H1 (cell line): ENCODE measurements around the gene CHRNA3. TPM values are rescaled to one million over a fixed set of nuclear protein-coding genes. Genes with fewer than 3 reads are reported as not detected.

ENCODE experiments used
- CTCF ChIA-PET: fragments of 300-600 bp; sonication (Branson Sonifier 250); formaldehyde crosslinking; loops from one replicate; lab custom pipeline; 2021; ENCODE audit not compliant: partially characterized antibody; lab: Charles Lee
- POLR2A ChIA-PET: fragments of 300-600 bp; sonication (Branson Sonifier 250); formaldehyde crosslinking; loops from one replicate; lab custom pipeline; 2021; ENCODE audit warnings: inconsistent platforms; ENCODE audit not compliant: partially characterized antibody; lab: Charles Lee
- DNase-seq, 2 experiments: peaks; one replicate each; pipeline versions ENCODE4 v3.0.0 to v3.0.0-alpha.2; 2010 to 2022; ENCODE audit warnings: low spot score in 2 of 2, low read depth in 1 of 2, mixed read lengths in 1 of 2
- FAIRE-seq: peaks from 2 replicates; lab custom pipeline; 2011; peaks lifted over from hg19 to GRCh38; lab: Jason Lieb, UNC
- H2AFZ ChIP-seq: 2 replicates; pipeline ENCODE4 v1.8.1; 2012; ENCODE audit warnings: low read length, inconsistent platforms
- H2AK5ac ChIP-seq: 2 replicates; pipeline ENCODE4 v1.6.1; 2013; ENCODE audit warnings: low read depth, low read length
- H2BK120ac ChIP-seq: replicated peaks from 2 replicates; pipeline ENCODE3; 2013; ENCODE audit warnings: low read depth, low read length, inconsistent platforms
- H2BK12ac ChIP-seq: 2 replicates; pipeline ENCODE4 v1.6.1; 2013; ENCODE audit warnings: low read depth, low read length
- H2BK15ac ChIP-seq: 2 replicates; pipeline ENCODE4 v1.6.1; 2013; ENCODE audit warnings: low read length
- H2BK20ac ChIP-seq: 2 replicates; pipeline ENCODE4 v1.6.1; 2013; ENCODE audit warnings: low read length
- H2BK5ac ChIP-seq: 2 replicates; pipeline ENCODE4 v1.6.1; 2013; ENCODE audit warnings: low read depth, low read length
- H3K14ac ChIP-seq: 2 replicates; pipeline ENCODE4 v1.6.1; 2013; ENCODE audit warnings: inconsistent platforms; ENCODE audit not compliant: insufficient read length
- H3K18ac ChIP-seq: 2 replicates; pipeline ENCODE4 v1.6.1; 2013; ENCODE audit warnings: low read length; ENCODE audit errors: extremely low read depth
- H3K23ac ChIP-seq: 2 replicates; pipeline ENCODE4 v1.6.1; 2013; ENCODE audit warnings: inconsistent platforms; ENCODE audit not compliant: insufficient read length
- H3K23me2 ChIP-seq: 2 replicates; pipeline ENCODE4 v1.6.1; 2013; ENCODE audit warnings: low read depth, low read length
- H3K27ac ChIP-seq: 2 replicates; pipeline ENCODE4 v1.6.1; 2011; ENCODE audit warnings: low read depth, low read length, inconsistent platforms
- H3K27me3 ChIP-seq, 4 experiments: replicated peaks in 1 of 4; 1 replicate in 1 of 4; 2 replicates in 3 of 4; pipeline versions ENCODE4 v1.6.1 to v1.8.1; 2011 to 2013; ENCODE audit warnings: low read length in 3 of 4, mild to moderate bottlenecking in 3 of 4, inconsistent platforms in 2 of 4, mixed read lengths in 2 of 4, moderate library complexity in 1 of 4; ENCODE audit not compliant: control insufficient read depth in 3 of 4, insufficient read depth in 3 of 4; ENCODE audit errors: extremely low read depth in 1 of 4
- H3K36me3 ChIP-seq, 4 experiments: 2 replicates each; pipeline versions ENCODE4 v1.6.1 to v1.8.1; 2011 to 2013; ENCODE audit warnings: mild to moderate bottlenecking in 4 of 4, low read length in 3 of 4, moderate library complexity in 2 of 4, control low read depth in 1 of 4, inconsistent platforms in 1 of 4; ENCODE audit not compliant: insufficient read depth in 4 of 4, control insufficient read depth in 2 of 4
- H3K4ac ChIP-seq: replicated peaks from 2 replicates; pipeline ENCODE3; 2013; ENCODE audit warnings: low read length, low read depth, mixed read lengths, inconsistent platforms; ENCODE audit not compliant: insufficient read length
- H3K4me1 ChIP-seq, 4 experiments: replicated peaks in 1 of 4; 1 replicate in 1 of 4; 2 replicates in 3 of 4; pipeline versions ENCODE4 v1.6.1 to v1.8.1; 2011 to 2013; ENCODE audit warnings: low read length in 3 of 4, inconsistent platforms in 2 of 4, mixed read lengths in 1 of 4; ENCODE audit not compliant: insufficient read depth in 4 of 4, control insufficient read depth in 3 of 4
- H3K4me2 ChIP-seq, 2 experiments: 2 replicates each; pipeline versions ENCODE4 v1.6.1 to v1.8.1; 2011 to 2013; ENCODE audit warnings: low read depth in 2 of 2, low read length in 2 of 2, control low read depth in 1 of 2, inconsistent platforms in 1 of 2, mild to moderate bottlenecking in 1 of 2; ENCODE audit not compliant: insufficient read depth in 1 of 2
- H3K4me3 ChIP-seq, 4 experiments: fragments of 200-600, 300-600 bp in 1 of 4; sonication (generic), shearing (Covaris generic), sonication (Bioruptor Twin) in 1 of 4; 2 replicates each; pipeline versions ENCODE4 v1.5.1 to v1.8.1; 2011 to 2016; ENCODE audit warnings: low read length in 4 of 4, low read depth in 3 of 4, control low read depth in 2 of 4, inconsistent platforms in 2 of 4, mild to moderate bottlenecking in 2 of 4, mixed read lengths in 1 of 4, moderate library complexity in 1 of 4; ENCODE audit not compliant: insufficient read depth in 2 of 4; ENCODE audit errors: extremely low read depth in 1 of 4
- H3K56ac ChIP-seq: replicated peaks from 2 replicates; pipeline ENCODE3; 2013; ENCODE audit warnings: low read depth, mild to moderate bottlenecking, mixed read lengths, low read length, inconsistent platforms; ENCODE audit not compliant: insufficient read length
- H3K79me1 ChIP-seq: 2 replicates; pipeline ENCODE4 v1.6.1; 2013; ENCODE audit warnings: low read depth, low read length, control low read depth
- H3K79me2 ChIP-seq, 2 experiments: 2 replicates each; pipeline versions ENCODE4 v1.6.1 to v1.8.1; 2012 to 2013; ENCODE audit warnings: low read length in 2 of 2, mild to moderate bottlenecking in 2 of 2, inconsistent platforms in 1 of 2; ENCODE audit not compliant: insufficient read depth in 2 of 2, control insufficient read depth in 1 of 2
- H3K9ac ChIP-seq, 4 experiments: replicated peaks in 1 of 4; 1 replicate in 1 of 4; 2 replicates in 3 of 4; pipeline versions ENCODE4 v1.6.1 to v1.8.1; 2011 to 2013; ENCODE audit warnings: low read depth in 3 of 4, low read length in 3 of 4, control low read depth in 2 of 4, mild to moderate bottlenecking in 2 of 4, moderate library complexity in 2 of 4, inconsistent platforms in 1 of 4; ENCODE audit errors: extremely low read depth in 1 of 4
- H3K9me3 ChIP-seq, 2 experiments: 2 replicates each; pipeline versions ENCODE4 v1.6.1 to v1.8.1; 2012 to 2013; ENCODE audit warnings: mild to moderate bottlenecking in 2 of 2, moderate library complexity in 2 of 2, control low read depth in 1 of 2, inconsistent platforms in 1 of 2, low read depth in 1 of 2, low read length in 1 of 2, mixed read lengths in 1 of 2; ENCODE audit not compliant: insufficient read depth in 2 of 2
- H4K20me1 ChIP-seq, 2 experiments: replicated peaks in 1 of 2; 2 replicates each; pipeline versions ENCODE3 to v1.8.1; 2011 to 2013; ENCODE audit warnings: inconsistent platforms in 2 of 2, low read length in 2 of 2, mild to moderate bottlenecking in 1 of 2; ENCODE audit not compliant: insufficient read depth in 2 of 2, control insufficient read depth in 1 of 2
- H4K5ac ChIP-seq: 2 replicates; pipeline ENCODE4 v1.6.1; 2013; ENCODE audit warnings: low read length, low read depth, mixed read lengths, inconsistent platforms; ENCODE audit not compliant: insufficient read length
- H4K8ac ChIP-seq: 2 replicates; pipeline ENCODE4 v1.8.0; 2013; ENCODE audit warnings: mild to moderate bottlenecking, moderate library complexity, low read length, inconsistent platforms; ENCODE audit not compliant: insufficient read depth; ENCODE audit errors: extremely low read depth
- H4K91ac ChIP-seq: replicated peaks from 2 replicates; pipeline ENCODE3; 2013; ENCODE audit warnings: low read length, mixed read lengths, inconsistent platforms; ENCODE audit not compliant: insufficient read length
- CEBPB ChIP-seq: IDR thresholded peaks from 2 replicates; pipeline ENCODE4 v1.6.1; 2012; ENCODE audit warnings: low read depth, low read length
- CREB1 ChIP-seq: IDR thresholded peaks from 2 replicates; pipeline ENCODE4 v1.6.1; 2012; ENCODE audit warnings: inconsistent platforms
- CTCF ChIP-seq, 3 experiments: IDR thresholded peaks; 1 replicate in 2 of 3; 2 replicates in 1 of 3; pipeline versions ENCODE4 v1.5.1 to v1.6.1; 2011; ENCODE audit warnings: low read length in 3 of 3, mild to moderate bottlenecking in 3 of 3, inconsistent platforms in 2 of 3, low read depth in 1 of 3, moderate library complexity in 1 of 3; ENCODE audit not compliant: insufficient read depth in 1 of 3; ENCODE audit errors: control extremely low read depth in 1 of 3
- E2F6 ChIP-seq: IDR thresholded peaks from 2 replicates; pipeline ENCODE4 v1.6.1; 2012; ENCODE audit warnings: inconsistent platforms
- EGR1 ChIP-seq: IDR thresholded peaks from 2 replicates; pipeline ENCODE4 v1.6.1; 2011; ENCODE audit warnings: low read depth, low read length, borderline replicate concordance
- EZH2 ChIP-seq: fragments of 200-600 bp; sonication (generic); IDR thresholded peaks from 2 replicates; pipeline ENCODE4 v1.7.1; 2012; ENCODE audit warnings: low read depth, mild to moderate bottlenecking, moderate library complexity, low read length, inconsistent platforms; ENCODE audit not compliant: severe bottlenecking
- MAFK ChIP-seq: IDR thresholded peaks from 2 replicates; pipeline ENCODE4 v1.6.1; 2012; ENCODE audit warnings: low read depth, mild to moderate bottlenecking, improper control_type of control experiment, low read length
- POLR2AphosphoS5 ChIP-seq: IDR thresholded peaks from 2 replicates; pipeline ENCODE4 v1.6.1; 2011; ENCODE audit warnings: low read depth, low read length
- SP1 ChIP-seq: IDR thresholded peaks from 2 replicates; pipeline ENCODE4 v1.6.1; 2011; ENCODE audit warnings: low read depth, low read length
- SP4 ChIP-seq: IDR thresholded peaks from 2 replicates; pipeline ENCODE4 v1.6.1; 2012; ENCODE audit warnings: low read length, inconsistent platforms
- SRF ChIP-seq: IDR thresholded peaks from 2 replicates; pipeline ENCODE4 v1.6.1; 2011; ENCODE audit warnings: mild to moderate bottlenecking, low read depth, low read length, moderate library complexity
- TEAD4 ChIP-seq: IDR thresholded peaks from 2 replicates; pipeline ENCODE4 v1.6.1; 2012; ENCODE audit warnings: low read depth, low read length, inconsistent platforms, mixed read lengths
- WGBS, 2 experiments: shearing (Covaris generic) in 1 of 2; methylation state at CpG; one replicate each; pipeline versions ENCODE4 v1.1.6 to v1.1.7; 2013 to 2015; ENCODE audit warnings: low lambda C conversion rate in 2 of 2, mixed read lengths in 2 of 2, inconsistent platforms in 1 of 2, low coverage in 1 of 2, missing lambda C conversion rate in 1 of 2; ENCODE audit not compliant: insufficient replicate concordance in 2 of 2, insufficient coverage in 1 of 2, insufficient read length in 1 of 2; ENCODE audit errors: extremely low coverage in 1 of 2, missing lambda C conversion rate in 1 of 2; 5-methylcytosine and 5-hydroxymethylcytosine counted together
- polyA plus RNA-seq, 7 experiments: library from polyadenylated mRNA; depleted of rRNA in 3 of 7; stranded (reverse) in 5 of 7; unstranded in 2 of 7; fragments of >200 nt in 5 of 7; fragments of 200-250 nt in 2 of 7; gene quantifications; 1 replicate in 5 of 7; 2 replicates in 1 of 7; 4 replicates in 1 of 7; pipeline versions ENCODE4 v1.2.1 to v1.2.3, GENCODE V29; 2011 to 2013; ENCODE audit warnings: missing spikeins in 2 of 7, mixed read lengths in 2 of 7
- total RNA-seq: library from RNA; stranded (reverse); fragmentation: NEBNext Ultra II Directional; extraction: Animal tissue kit (Norgen Biotek cat#: 25700); gene quantifications from 2 replicates; pipeline ENCODE4 v1.2.1, GENCODE V29; 2021

CHRNA3 gene
- total and polyA plus RNA-seq, 2 of the 8 experiments (the other 6 are each of a cell fraction or from before 2014, with no cell fraction given), result 2.1 to 4.7 TPM

GRCh38 chr15:78598348-78598747 is 22.4 kb downstream of the CHRNA3 start:
- no peak overlapping the region for H2BK120ac ChIP-seq
- CTCF ChIA-PET, result interaction anchor here (1.0 to 1.9 kb wide), 3 partner anchors 20 to 153 kb away, joined by 3 to 5 read pairs (median 3); no protein-coding TSS in a partner anchor

More at GRCh38 chr15:78598348-78598747, 22.4 kb downstream of the CHRNA3 start:
- no peak overlapping the region for H3K4me3 ChIP-seq
- H3K36me3 ChIP-seq, result peaks cover 0 to 9% (median under 1%) of the 10 kb centered on the region in 4 experiments; a peak in 3 of 8 replicates
- no peak overlapping the region for H3K18ac ChIP-seq
- TF ChIP-seq SP4 (no peak), CEBPB (no peak), EGR1 (no peak), SRF (no peak), POLR2AphosphoS5 (no peak), EZH2 (no peak), MAFK (no peak), E2F6 (no peak), CTCF (IDR thresholded peaks at IDR 0.05; ENCODE audit: control extremely low read depth in 1 of 3, insufficient read depth in 1 of 3, low read depth in 1 of 3, low read length in 3 of 3) (no peak), CREB1 (no peak), SP1 (no peak), TEAD4 (no peak)
- TF ChIP-seq, all 59 proteins: peak for 0
- no peak overlapping the region for H4K5ac ChIP-seq
- no peak overlapping the region for H4K8ac ChIP-seq
- H2BK5ac ChIP-seq, result no peak overlapping the region
- no peak overlapping the region for H4K91ac ChIP-seq
- H3K23me2 ChIP-seq, result no peaks in the 10 kb centered on the region
- H3K27ac ChIP-seq, result no peak overlapping the region
- no peak overlapping the region for H2BK15ac ChIP-seq
- no peak overlapping the region for H3K9ac ChIP-seq
- no peak overlapping the region for H3K14ac ChIP-seq
- H2AK5ac ChIP-seq, result no peak overlapping the region
- H3K4me2 ChIP-seq, result no peak overlapping the region
- no peaks in the 10 kb centered on the region for H4K20me1 ChIP-seq
- WGBS, 2 experiments, result 90% methylated on average over 3 of the region's 3 CpGs; no CpG with 5 or more reads in 1 of the 2 experiments
- H2BK12ac ChIP-seq, result no peak overlapping the region
- no peaks in the 10 kb centered on the region for H3K4me1 ChIP-seq
- H3K79me1 ChIP-seq, result no peaks in the 10 kb centered on the region
- FAIRE-seq (no peak), DNase-seq (no peak)
- H3K4ac ChIP-seq, result no peak overlapping the region
- POLR2A ChIA-PET, result no interaction called here
- no peaks in the 10 kb centered on the region for H3K27me3 ChIP-seq
- no peaks in the 10 kb centered on the region for H3K9me3 ChIP-seq
- H3K79me2 ChIP-seq, result no peaks in the 10 kb centered on the region
- no peak overlapping the region for H2AFZ ChIP-seq
- no peak overlapping the region for H3K23ac ChIP-seq
- no peak overlapping the region for H3K56ac ChIP-seq
- H2BK20ac ChIP-seq, result no peak overlapping the region
